IMR-90 (cell line): ENCODE measurements around the gene MROH8. TPM values are rescaled to one million over a fixed set of nuclear protein-coding genes. Genes with fewer than 3 reads are reported as not detected.

Experiments
- ATAC-seq: fragments of 200-7000 bp; cut with Tn5 transposase; 2 replicates; pipeline ENCODE4 v1.9.1; 2020; ENCODE audit warnings: low read depth, mild to moderate bottlenecking, moderate library complexity
- BruUV-seq: library from RNA; stranded (reverse); fragments of 400-500 nt; replicated peaks from 2 replicates; lab custom pipeline; 2021; lab: Mats Ljungman, UMichigan
- CTCF ChIA-PET: fragments of 300-600 bp; formaldehyde crosslinking; extraction: SDS; loops from one replicate; lab custom pipeline; 2021; ENCODE audit warnings: antibody characterized with exemption; lab: Yijun Ruan, JAX
- POLR2A ChIA-PET: fragments of 300-600 bp; sonication (Branson Sonifier 250); formaldehyde crosslinking; loops from one replicate; lab custom pipeline; 2022; ENCODE audit warnings: antibody characterized with exemption; ENCODE audit not compliant: unreplicated experiment; lab: Charles Lee
- DNase-seq: peaks from one replicate; pipeline ENCODE4 v3.0.0; 2013
- H2AFZ ChIP-seq: replicated peaks from 2 replicates; pipeline ENCODE3; 2013; ENCODE audit warnings: low read length, mild to moderate bottlenecking; ENCODE audit not compliant: poor library complexity
- H2AK5ac ChIP-seq: 2 replicates; pipeline ENCODE4 v1.6.1; 2013; ENCODE audit warnings: low read depth, low read length, inconsistent platforms
- H2AK9ac ChIP-seq: replicated peaks from 2 replicates; pipeline ENCODE3; 2013; ENCODE audit warnings: mild to moderate bottlenecking, low read depth, low read length, moderate library complexity; ENCODE audit not compliant: poor library complexity
- H2BK120ac ChIP-seq: 2 replicates; pipeline ENCODE4 v1.6.1; 2013; ENCODE audit warnings: low read depth, low read length, inconsistent platforms
- H2BK15ac ChIP-seq: 3 replicates; pipeline ENCODE4 v1.6.1; 2013; ENCODE audit warnings: low read depth, low read length, inconsistent platforms
- H2BK20ac ChIP-seq: 2 replicates; pipeline ENCODE4 v1.6.1; 2013; ENCODE audit warnings: low read depth, mild to moderate bottlenecking, inconsistent platforms, low read length, moderate library complexity
- H2BK5ac ChIP-seq: 2 replicates; pipeline ENCODE4 v1.6.1; 2013; ENCODE audit warnings: mild to moderate bottlenecking, low read depth, low read length, inconsistent platforms; ENCODE audit not compliant: poor library complexity, severe bottlenecking
- H3K14ac ChIP-seq: replicated peaks from 2 replicates; pipeline ENCODE4 v1.6.1; 2013; ENCODE audit warnings: low read depth, low read length, inconsistent platforms
- H3K18ac ChIP-seq: 2 replicates; pipeline ENCODE4 v1.6.1; 2013; ENCODE audit warnings: low read depth, low read length, control low read depth
- H3K23ac ChIP-seq: 2 replicates; pipeline ENCODE4 v1.6.1; 2013; ENCODE audit warnings: low read depth, low read length, inconsistent platforms
- H3K27ac ChIP-seq: 2 replicates; pipeline ENCODE4 v1.5.1; 2013; ENCODE audit warnings: mild to moderate bottlenecking, control low read depth, low read length; ENCODE audit not compliant: insufficient read depth
- H3K27me3 ChIP-seq: 2 replicates; pipeline ENCODE4 v1.6.1; 2013; ENCODE audit warnings: low read length; ENCODE audit not compliant: control insufficient read depth, insufficient read depth
- H3K36me3 ChIP-seq: 2 replicates; pipeline ENCODE4 v1.6.1; 2013; ENCODE audit warnings: low read length, mixed read lengths; ENCODE audit not compliant: control insufficient read depth, insufficient read depth
- H3K4ac ChIP-seq: 2 replicates; pipeline ENCODE4 v1.6.1; 2013; ENCODE audit warnings: low read depth, low read length, inconsistent platforms
- H3K4me1 ChIP-seq: 2 replicates; pipeline ENCODE4 v1.6.1; 2013; ENCODE audit warnings: low read length, mixed read lengths; ENCODE audit not compliant: control insufficient read depth, insufficient read depth
- H3K4me2 ChIP-seq: 2 replicates; pipeline ENCODE4 v1.6.1; 2013; ENCODE audit warnings: low read depth, mild to moderate bottlenecking, control low read depth, low read length, moderate library complexity
- H3K4me3 ChIP-seq: 2 replicates; pipeline ENCODE4 v1.5.1; 2013; ENCODE audit warnings: low read depth, mild to moderate bottlenecking, control low read depth, low read length, moderate library complexity; ENCODE audit not compliant: insufficient read depth
- H3K56ac ChIP-seq: 2 replicates; pipeline ENCODE4 v1.6.1; 2013; ENCODE audit warnings: low read length, inconsistent platforms; ENCODE audit not compliant: insufficient read depth; ENCODE audit errors: extremely low read depth
- H3K79me1 ChIP-seq, 2 experiments: 2 replicates each; pipeline ENCODE4 v1.6.1; 2013; ENCODE audit warnings: low read length in 2 of 2, inconsistent platforms in 1 of 2, low read depth in 1 of 2
- H3K9ac ChIP-seq: 2 replicates; pipeline ENCODE4 v1.6.1; 2013; ENCODE audit warnings: low read depth, low read length, control low read depth
- H3K9me1 ChIP-seq: 2 replicates; pipeline ENCODE4 v1.6.1; 2013; ENCODE audit warnings: low read length, inconsistent platforms; ENCODE audit not compliant: insufficient read depth
- H3K9me3 ChIP-seq: 2 replicates; pipeline ENCODE4 v1.6.1; 2013; ENCODE audit warnings: low read length; ENCODE audit not compliant: control insufficient read depth, insufficient read depth
- H4K20me1 ChIP-seq: 2 replicates; pipeline ENCODE4 v1.6.1; 2013; ENCODE audit warnings: low read length, inconsistent platforms; ENCODE audit not compliant: insufficient read depth
- H4K5ac ChIP-seq: 2 replicates; pipeline ENCODE4 v1.6.1; 2013; ENCODE audit warnings: mild to moderate bottlenecking, low read depth, low read length, control low read depth
- H4K8ac ChIP-seq, 2 experiments: 2 replicates each; pipeline ENCODE4 v1.6.1; 2013; ENCODE audit warnings: low read depth in 2 of 2, low read length in 2 of 2, control low read depth in 1 of 2, inconsistent platforms in 1 of 2
- H4K91ac ChIP-seq: 2 replicates; pipeline ENCODE4 v1.6.1; 2013; ENCODE audit warnings: low read depth, low read length, inconsistent platforms; ENCODE audit not compliant: insufficient read depth
- CEBPB ChIP-seq: IDR thresholded peaks from 2 replicates; pipeline ENCODE4 v1.6.1; 2012; ENCODE audit warnings: low read depth, low read length, improper control_type of control experiment
- MAZ ChIP-seq: IDR thresholded peaks from 2 replicates; pipeline ENCODE4 v1.6.1; 2012; ENCODE audit warnings: low read depth, mild to moderate bottlenecking, low read length, improper control_type of control experiment, moderate library complexity, borderline replicate concordance
- RAD21 ChIP-seq: IDR thresholded peaks from 2 replicates; pipeline ENCODE4 v1.6.1; 2012; ENCODE audit warnings: low read length, improper control_type of control experiment
- SMC3 ChIP-seq: fragments of 150-350 bp; IDR thresholded peaks from 2 replicates; pipeline ENCODE4 v1.6.1; 2016; ENCODE audit warnings: low read depth, mild to moderate bottlenecking, antibody characterized with exemption, low read length, moderate library complexity
- WGBS, 2 experiments: methylation state at CpG; one replicate each; pipeline versions ENCODE4 v1.1.5 to v1.1.7; 2013; ENCODE audit warnings: missing lambda C conversion rate in 2 of 2; ENCODE audit not compliant: insufficient read length in 1 of 2; ENCODE audit errors: extremely low coverage in 2 of 2; 5-methylcytosine and 5-hydroxymethylcytosine counted together
- dilution Hi-C: fragments of 300-500 bp; cut with HindIII; formaldehyde crosslinking; loops from one replicate; pipeline ENCODE4 v1.14.3; 2018; ENCODE audit warnings: low sequenced_read_pairs; ENCODE audit not compliant: unreplicated experiment
- in situ Hi-C: fragments of 300-500 bp; cut with MboI; formaldehyde crosslinking; loops from 3 replicates; pipeline ENCODE4 v1.14.3; 2019; ENCODE audit warnings: low sequenced_read_pairs, inconsistent platforms, mixed read lengths
- intact Hi-C: fragments of 100-400 bp; cut with micrococcal nuclease; formaldehyde crosslinking; loops from 2 replicates; pipeline ENCODE4 v1.10.0; 2022
- polyA plus RNA-seq, 3 experiments: library from polyadenylated mRNA; depleted of rRNA; stranded (reverse); fragments of >200 nt; gene quantifications; 2 replicates each; pipeline ENCODE4 v1.2.3, GENCODE V29; 2012; ENCODE audit warnings: low replicate concordance in 1 of 3
- total RNA-seq: library from RNA; depleted of rRNA; stranded (reverse); fragments of >200 nt; gene quantifications from 2 replicates; pipeline ENCODE4 v1.2.3, GENCODE V29; 2012
- TF ChIP-seq, protein P1 (sequence below): fragments of 150-350 bp; IDR thresholded peaks from 2 replicates; pipeline ENCODE4 v1.6.1; 2016; ENCODE audit warnings: low read depth, mild to moderate bottlenecking, low read length, moderate library complexity, borderline replicate concordance
- TF ChIP-seq, protein P2 (sequence below): fragments of 150-350 bp; IDR thresholded peaks from 2 replicates; pipeline ENCODE4 v1.6.1; 2017; ENCODE audit warnings: mild to moderate bottlenecking, antibody characterized with exemption, low read length, low read depth
- TF ChIP-seq, protein P3 (sequence below): conservative IDR thresholded peaks from 2 replicates; pipeline ENCODE4 v1.5.1; 2012; ENCODE audit warnings: mild to moderate bottlenecking, low read depth, low read length, improper control_type of control experiment

The MROH8 gene
- total and polyA plus RNA-seq, 2 of the 4 experiments (the other 2 are of a cell fraction) = 1.3 to 1.8 TPM

DNA sequence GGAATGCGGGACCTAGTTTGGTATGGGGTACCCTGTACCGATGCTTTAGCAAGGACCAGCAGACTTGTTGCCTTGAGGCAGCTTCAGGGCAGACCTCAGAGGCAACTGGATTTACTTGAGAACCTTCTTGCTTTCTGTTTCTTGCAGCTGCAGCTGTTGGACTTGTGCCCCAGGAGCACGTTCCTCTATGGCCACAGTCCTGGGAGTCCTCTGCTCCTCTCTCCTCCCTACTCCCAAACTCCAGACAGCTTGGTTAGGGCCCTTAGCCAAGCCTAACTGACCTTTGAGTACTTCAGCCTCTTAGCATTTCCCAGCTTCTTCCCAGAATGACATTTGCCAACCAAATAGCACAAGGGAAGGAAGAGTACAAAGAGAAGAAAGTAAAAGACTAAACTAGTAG is 47.5 kb upstream of the MROH8 start:
- H2BK20ac ChIP-seq = no peak overlapping the region
- no peak overlapping the region for H3K14ac ChIP-seq
- ATAC-seq (no peak), DNase-seq (peak; percentile 21)
- no peak overlapping the region for H2AK5ac ChIP-seq
- no peak overlapping the region for H4K8ac ChIP-seq
- H3K9ac ChIP-seq = no peak overlapping the region
- intact Hi-C loops = no loop called here
- H3K36me3 ChIP-seq = peaks cover 60% of the 10 kb centered on the region
- no peaks in the 10 kb centered on the region for H4K20me1 ChIP-seq
- CTCF ChIA-PET = no interaction called here
- H4K91ac ChIP-seq = no peak overlapping the region
- no peak overlapping the region for H2BK5ac ChIP-seq
- H2AK9ac ChIP-seq = no peak overlapping the region
- no peak overlapping the region for H3K4me3 ChIP-seq
- H3K4ac ChIP-seq = no peak overlapping the region
- TF ChIP-seq, protein P1, sequence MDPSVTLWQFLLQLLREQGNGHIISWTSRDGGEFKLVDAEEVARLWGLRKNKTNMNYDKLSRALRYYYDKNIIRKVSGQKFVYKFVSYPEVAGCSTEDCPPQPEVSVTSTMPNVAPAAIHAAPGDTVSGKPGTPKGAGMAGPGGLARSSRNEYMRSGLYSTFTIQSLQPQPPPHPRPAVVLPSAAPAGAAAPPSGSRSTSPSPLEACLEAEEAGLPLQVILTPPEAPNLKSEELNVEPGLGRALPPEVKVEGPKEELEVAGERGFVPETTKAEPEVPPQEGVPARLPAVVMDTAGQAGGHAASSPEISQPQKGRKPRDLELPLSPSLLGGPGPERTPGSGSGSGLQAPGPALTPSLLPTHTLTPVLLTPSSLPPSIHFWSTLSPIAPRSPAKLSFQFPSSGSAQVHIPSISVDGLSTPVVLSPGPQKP = no peak
- TF ChIP-seq, protein P2, sequence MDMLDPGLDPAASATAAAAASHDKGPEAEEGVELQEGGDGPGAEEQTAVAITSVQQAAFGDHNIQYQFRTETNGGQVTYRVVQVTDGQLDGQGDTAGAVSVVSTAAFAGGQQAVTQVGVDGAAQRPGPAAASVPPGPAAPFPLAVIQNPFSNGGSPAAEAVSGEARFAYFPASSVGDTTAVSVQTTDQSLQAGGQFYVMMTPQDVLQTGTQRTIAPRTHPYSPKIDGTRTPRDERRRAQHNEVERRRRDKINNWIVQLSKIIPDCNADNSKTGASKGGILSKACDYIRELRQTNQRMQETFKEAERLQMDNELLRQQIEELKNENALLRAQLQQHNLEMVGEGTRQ = no peak
- TF ChIP-seq RAD21 = no peak
- TF ChIP-seq, protein P3, sequence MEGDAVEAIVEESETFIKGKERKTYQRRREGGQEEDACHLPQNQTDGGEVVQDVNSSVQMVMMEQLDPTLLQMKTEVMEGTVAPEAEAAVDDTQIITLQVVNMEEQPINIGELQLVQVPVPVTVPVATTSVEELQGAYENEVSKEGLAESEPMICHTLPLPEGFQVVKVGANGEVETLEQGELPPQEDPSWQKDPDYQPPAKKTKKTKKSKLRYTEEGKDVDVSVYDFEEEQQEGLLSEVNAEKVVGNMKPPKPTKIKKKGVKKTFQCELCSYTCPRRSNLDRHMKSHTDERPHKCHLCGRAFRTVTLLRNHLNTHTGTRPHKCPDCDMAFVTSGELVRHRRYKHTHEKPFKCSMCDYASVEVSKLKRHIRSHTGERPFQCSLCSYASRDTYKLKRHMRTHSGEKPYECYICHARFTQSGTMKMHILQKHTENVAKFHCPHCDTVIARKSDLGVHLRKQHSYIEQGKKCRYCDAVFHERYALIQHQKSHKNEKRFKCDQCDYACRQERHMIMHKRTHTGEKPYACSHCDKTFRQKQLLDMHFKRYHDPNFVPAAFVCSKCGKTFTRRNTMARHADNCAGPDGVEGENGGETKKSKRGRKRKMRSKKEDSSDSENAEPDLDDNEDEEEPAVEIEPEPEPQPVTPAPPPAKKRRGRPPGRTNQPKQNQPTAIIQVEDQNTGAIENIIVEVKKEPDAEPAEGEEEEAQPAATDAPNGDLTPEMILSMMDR = no peak
- no peak for TF ChIP-seq MAZ
- no peak for TF ChIP-seq CEBPB
- TF ChIP-seq SMC3 = no peak
- 91% methylated on average over 3 of the region's 3 CpGs; no CpG with 5 or more reads in 1 of the 2 experiments for WGBS, 2 experiments
- no peak overlapping the region for H3K56ac ChIP-seq
- H3K9me1 ChIP-seq = no peaks in the 10 kb centered on the region; the same call in 1 of the 2 replicates
- no peak overlapping the region for H3K4me2 ChIP-seq
- H3K23ac ChIP-seq = no peak overlapping the region
- H3K4me1 ChIP-seq = peaks cover 2% of the 10 kb centered on the region; the same call in 1 of the 2 replicates
- no peak overlapping the region for H3K27ac ChIP-seq
- no peak overlapping the region for H2BK120ac ChIP-seq
- no peak overlapping the region for H4K5ac ChIP-seq
- H3K9me3 ChIP-seq = no peaks in the 10 kb centered on the region
- POLR2A ChIA-PET = no interaction called here
- dilution Hi-C loops = no loop called here
- in situ Hi-C loops = no loop called here
- H3K27me3 ChIP-seq = no peaks in the 10 kb centered on the region
- H3K79me1 ChIP-seq = peaks cover 10% of the 10 kb centered on the region in 2 experiments
- H2AFZ ChIP-seq = no peak overlapping the region
- no peak overlapping the region for H2BK15ac ChIP-seq
- no peak overlapping the region for H3K18ac ChIP-seq
- no TSS peak for BruUV-seq
